Suprapubic skin (tissue), 4 donors: Measurements from ENCODE around the gene E2F6. TPM values are rescaled to one million over a fixed set of nuclear protein-coding genes. Genes with fewer than 3 reads are reported as not detected.

Experiments used
- DNase-seq, 2 donors: peaks; one replicate each; pipeline ENCODE4 v3.0.0-alpha.2; 2019; ENCODE audit warnings: low spot score in 2 of 2
- H3K27ac ChIP-seq: fragments of 200-600 bp; sonication (generic); one replicate; pipeline ENCODE4 v1.5.1; 2019
- H3K27me3 ChIP-seq: fragments of 200-600 bp; sonication (generic); one replicate; pipeline ENCODE4 v1.5.1; 2019
- H3K36me3 ChIP-seq: fragments of 200-600 bp; sonication (generic); one replicate; pipeline ENCODE4 v1.5.1; 2019
- H3K4me1 ChIP-seq: fragments of 200-600 bp; sonication (generic); one replicate; pipeline ENCODE4 v1.5.1; 2019
- H3K4me3 ChIP-seq: fragments of 200-600 bp; sonication (generic); one replicate; pipeline ENCODE4 v1.5.1; 2019; ENCODE audit warnings: mild to moderate bottlenecking
- H3K9me3 ChIP-seq: fragments of 200-600 bp; sonication (generic); one replicate; pipeline ENCODE4 v1.5.1; 2019
- CTCF ChIP-seq, 2 donors: fragments of 200-600 bp in 1 of 2; fragments of 450-650 bp in 1 of 2; sonication (generic) in 1 of 2; IDR thresholded peaks; one replicate each; pipeline ENCODE4 v1.5.1; 2016 to 2019; ENCODE audit warnings: antibody characterized with exemption in 2 of 2, mild to moderate bottlenecking in 1 of 2, moderate library complexity in 1 of 2
- EP300 ChIP-seq: sonication (generic); formaldehyde crosslinking; IDR thresholded peaks from one replicate; pipeline ENCODE4 v1.6.1; 2017; ENCODE audit warnings: antibody characterized with exemption
- POLR2A ChIP-seq, 2 donors: fragments of 450-650 bp; IDR thresholded peaks; one replicate each; pipeline ENCODE4 v1.6.1; 2017; ENCODE audit warnings: antibody characterized with exemption in 2 of 2, mild to moderate bottlenecking in 2 of 2, moderate library complexity in 2 of 2
- POLR2AphosphoS5 ChIP-seq, 3 donors: sonication (generic); formaldehyde crosslinking; IDR thresholded peaks; one replicate each; pipeline ENCODE4 v1.6.1; 2017; ENCODE audit warnings: antibody characterized with exemption in 3 of 3
- WGBS: methylation state at CpG from one replicate; pipeline ENCODE4 v1.1.5; 2018; 5-methylcytosine and 5-hydroxymethylcytosine counted together
- total RNA-seq, 4 donors: library from RNA; depleted of rRNA; stranded (reverse); fragments of >200 nt; gene quantifications; one replicate each; pipeline ENCODE4 v1.1.0, GENCODE V29; 2016

Gene E2F6
- total RNA-seq, 4 donors from 2014 or later, result 9.3 to 15.7 (median 10.3) TPM

GRCh38 chr2:11457935-11458334, 8.0 kb downstream of the E2F6 start:
- no peaks in the 10 kb centered on the region for H3K27me3 ChIP-seq
- 79% methylated on average over 1 of the region's 1 CpG for WGBS
- peaks cover 15% of the 10 kb centered on the region for H3K4me1 ChIP-seq
- H3K36me3 ChIP-seq, result peaks cover 15% of the 10 kb centered on the region
- no peak overlapping the region for H3K27ac ChIP-seq
- H3K4me3 ChIP-seq, result no peak overlapping the region
- no peaks in the 10 kb centered on the region for H3K9me3 ChIP-seq
- DNase-seq, result no peak
- TF ChIP-seq CTCF (IDR thresholded peaks at IDR 0.05), result no peak
- no peak for TF ChIP-seq POLR2AphosphoS5 (IDR thresholded peaks at IDR 0.05)
- TF ChIP-seq EP300, result no peak
- TF ChIP-seq POLR2A (IDR thresholded peaks at IDR 0.05), result no peak

- Histone ChIP-seq H3K4me1 (peaks cover 6% of the 10 kb centered on the region), H3K4me3 (no peak overlapping the region), H3K27ac (no peak overlapping the region), H3K36me3 (peaks cover 32% of the 10 kb centered on the region), H3K27me3 (no peaks in the 10 kb centered on the region), H3K9me3 (no peaks in the 10 kb centered on the region)
- no peak for DNase-seq
- no peak for TF ChIP-seq POLR2A (IDR thresholded peaks at IDR 0.05)
- WGBS, result 84% methylated on average over 3 of the region's 3 CpGs
Measured at GRCh38 chr2:11456251-11456650, 9.7 kb downstream of the E2F6 start.

- 89% methylated on average over 6 of the region's 6 CpGs for WGBS
- H3K4me1 ChIP-seq, result peaks cover 6% of the 10 kb centered on the region
- no peak for DNase-seq
- H3K27me3 ChIP-seq, result no peaks in the 10 kb centered on the region
- no peak overlapping the region for H3K4me3 ChIP-seq
- peaks cover 43% of the 10 kb centered on the region for H3K36me3 ChIP-seq
- TF ChIP-seq POLR2A (IDR thresholded peaks at IDR 0.05) (no peak), CTCF (IDR thresholded peaks at IDR 0.05) (no peak), EP300 (no peak), POLR2AphosphoS5 (IDR thresholded peaks at IDR 0.05) (no peak)
- no peaks in the 10 kb centered on the region for H3K9me3 ChIP-seq
- no peak overlapping the region for H3K27ac ChIP-seq
Measured at GRCh38 chr2:11454824-11455223, 11.1 kb downstream of the E2F6 start.

GRCh38 chr2:11450791-11451190, 15.2 kb downstream of the E2F6 start:
- WGBS, result 100% methylated on average over 2 of the region's 2 CpGs
- H3K27ac ChIP-seq, result no peak overlapping the region
- no peaks in the 10 kb centered on the region for H3K9me3 ChIP-seq
- no peak for DNase-seq
- TF ChIP-seq POLR2AphosphoS5 (IDR thresholded peaks at IDR 0.05) (no peak), EP300 (no peak), CTCF (IDR thresholded peaks at IDR 0.05) (no peak), POLR2A (IDR thresholded peaks at IDR 0.05) (no peak)
- no peak overlapping the region for H3K4me3 ChIP-seq
- no peaks in the 10 kb centered on the region for H3K4me1 ChIP-seq
- no peaks in the 10 kb centered on the region for H3K27me3 ChIP-seq
- peaks cover 70% of the 10 kb centered on the region for H3K36me3 ChIP-seq

GRCh38 chr2:11446733-11447248, 19.2 kb downstream of the E2F6 start:
- Histone ChIP-seq H3K27me3 (no peaks in the 10 kb centered on the region), H3K4me3 (no peak overlapping the region), H3K4me1 (no peaks in the 10 kb centered on the region), H3K9me3 (no peaks in the 10 kb centered on the region), H3K36me3 (peaks cover 68% of the 10 kb centered on the region), H3K27ac (no peak overlapping the region)
- 49% methylated on average over 13 of the region's 14 CpGs for WGBS
- DNase-seq, result no peak
- TF ChIP-seq EP300, result no peak
- TF ChIP-seq POLR2A (IDR thresholded peaks at IDR 0.05), result no peak
- no peak for TF ChIP-seq POLR2AphosphoS5 (IDR thresholded peaks at IDR 0.05)
- TF ChIP-seq CTCF (IDR thresholded peaks at IDR 0.05), result peak; percentile 42 to 75

GRCh38 chr2:11444737-11445136, 21.2 kb downstream of the E2F6 start:
- H3K27ac ChIP-seq, result no peak overlapping the region
- TF ChIP-seq EP300, result no peak
- no peak for TF ChIP-seq POLR2AphosphoS5 (IDR thresholded peaks at IDR 0.05)
- no peak for TF ChIP-seq POLR2A (IDR thresholded peaks at IDR 0.05)
- TF ChIP-seq CTCF (IDR thresholded peaks at IDR 0.05), result no peak
- peaks cover 63% of the 10 kb centered on the region for H3K36me3 ChIP-seq
- 89% methylated on average over 4 of the region's 4 CpGs for WGBS
- no peaks in the 10 kb centered on the region for H3K9me3 ChIP-seq
- H3K27me3 ChIP-seq, result no peaks in the 10 kb centered on the region
- no peak overlapping the region for H3K4me3 ChIP-seq
- DNase-seq, result no peak
- H3K4me1 ChIP-seq, result no peaks in the 10 kb centered on the region
